ENCODE measurements around the gene C6orf47.

Gene C6orf47

DNA sequence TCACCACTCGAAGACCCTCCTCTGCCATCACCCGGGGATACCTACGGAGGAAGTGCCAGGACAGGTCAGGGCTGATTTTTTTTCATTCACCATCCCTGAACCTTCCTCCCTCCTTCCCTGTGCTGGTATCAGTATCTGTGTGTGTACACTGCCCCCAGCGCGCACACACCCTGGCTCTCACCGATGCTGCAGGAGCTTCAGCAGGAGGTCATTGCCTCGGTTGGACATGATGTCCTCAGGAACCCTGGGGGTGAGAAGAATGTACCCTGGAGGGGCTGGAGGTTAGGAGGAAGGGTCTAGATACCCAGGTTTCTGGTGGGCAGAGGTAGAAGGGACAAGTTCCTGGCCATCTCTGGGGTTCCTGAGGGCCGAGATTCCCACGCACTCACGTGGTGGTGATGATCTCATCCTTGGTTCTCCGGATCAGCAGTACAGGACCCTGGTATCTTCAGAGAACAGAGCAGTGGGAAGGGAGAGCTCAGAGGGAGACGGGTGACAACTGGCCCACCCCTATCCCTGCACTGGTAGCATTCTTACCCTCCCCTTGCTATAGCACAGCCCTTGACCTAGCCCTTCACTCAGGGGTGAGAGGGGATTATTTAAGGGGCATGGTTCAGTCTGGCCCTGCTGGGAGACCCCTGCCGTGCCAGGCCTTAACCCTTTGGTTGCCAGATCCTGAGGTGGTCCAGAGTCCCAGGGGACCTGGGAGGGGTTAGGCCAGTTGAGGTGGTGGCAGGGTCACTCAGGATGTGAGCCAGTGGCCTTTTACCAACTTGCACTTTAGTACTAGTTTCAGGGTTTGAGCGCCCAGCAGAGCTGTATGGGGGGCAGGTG lies 27.5 kb upstream of the C6orf47 start:
- no peak for FAIRE-seq
- DNase-seq (ENCODE audit: low spot score): no peak

DNA sequence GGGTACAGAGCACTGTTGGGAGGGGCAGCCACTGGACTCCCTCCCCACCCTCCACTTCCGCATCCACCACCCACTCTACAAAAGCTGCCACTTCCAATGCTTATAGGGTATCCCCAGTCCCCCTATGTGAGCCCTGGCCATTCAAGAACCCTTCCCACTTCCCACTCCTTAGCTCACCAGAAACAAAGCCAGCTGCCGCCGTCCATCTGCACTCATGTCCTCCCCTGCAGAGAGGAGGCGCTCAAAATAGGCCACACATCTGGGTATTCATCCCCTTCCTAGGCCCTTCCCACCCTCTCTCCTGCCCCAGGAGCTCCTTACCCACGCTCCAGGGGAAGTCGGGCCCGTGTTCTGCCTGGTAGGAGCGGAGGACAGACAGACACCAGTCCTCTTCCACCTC lies 26.7 kb upstream of the C6orf47 start:
- no peak for FAIRE-seq
- no peak for DNase-seq (ENCODE audit: low spot score)

DNA sequence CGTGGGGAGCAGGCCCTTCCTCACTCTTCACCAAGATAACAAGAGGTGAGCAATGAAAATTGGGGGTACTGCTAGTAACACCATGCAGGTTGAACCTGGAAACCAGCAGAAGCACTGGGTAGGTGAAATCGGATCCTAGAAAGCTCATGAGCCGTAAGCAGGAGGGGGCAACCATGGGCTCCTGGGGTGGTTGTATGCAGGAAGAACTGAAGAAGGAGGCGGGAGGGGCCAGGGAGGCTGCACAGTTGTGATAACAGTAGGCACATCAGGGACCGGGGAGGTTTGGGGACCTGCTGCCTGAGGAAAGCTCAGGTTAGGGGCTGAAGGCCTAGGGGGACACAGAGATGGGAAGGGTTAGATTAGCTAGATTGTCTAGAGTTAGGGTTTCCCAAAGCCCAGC lies 25.9 kb upstream of the C6orf47 start:
- DNase-seq (ENCODE audit: low spot score) (no peak), FAIRE-seq (no peak)

DNA sequence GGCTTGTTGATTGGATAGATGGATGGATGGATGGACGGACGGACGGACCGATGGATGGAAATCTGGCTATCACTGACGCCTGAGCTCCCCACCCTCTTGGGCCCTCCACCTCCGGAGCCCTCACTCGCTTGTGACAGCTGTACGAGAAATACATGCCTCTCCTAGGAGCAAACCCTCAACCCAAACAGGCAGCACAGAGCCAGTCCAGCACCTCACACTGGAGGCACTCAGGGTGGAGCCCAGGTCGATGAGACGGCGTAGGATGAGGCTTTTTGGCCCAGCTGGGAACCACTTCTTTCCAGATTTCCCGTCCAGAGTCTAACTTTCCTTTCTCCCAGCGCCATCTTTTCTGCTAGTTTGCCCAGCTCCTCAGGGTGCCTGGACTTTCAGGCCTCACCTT lies 23.0 kb upstream of the C6orf47 start:
- no peak for FAIRE-seq
- DNase-seq (ENCODE audit: low spot score): no peak

DNA sequence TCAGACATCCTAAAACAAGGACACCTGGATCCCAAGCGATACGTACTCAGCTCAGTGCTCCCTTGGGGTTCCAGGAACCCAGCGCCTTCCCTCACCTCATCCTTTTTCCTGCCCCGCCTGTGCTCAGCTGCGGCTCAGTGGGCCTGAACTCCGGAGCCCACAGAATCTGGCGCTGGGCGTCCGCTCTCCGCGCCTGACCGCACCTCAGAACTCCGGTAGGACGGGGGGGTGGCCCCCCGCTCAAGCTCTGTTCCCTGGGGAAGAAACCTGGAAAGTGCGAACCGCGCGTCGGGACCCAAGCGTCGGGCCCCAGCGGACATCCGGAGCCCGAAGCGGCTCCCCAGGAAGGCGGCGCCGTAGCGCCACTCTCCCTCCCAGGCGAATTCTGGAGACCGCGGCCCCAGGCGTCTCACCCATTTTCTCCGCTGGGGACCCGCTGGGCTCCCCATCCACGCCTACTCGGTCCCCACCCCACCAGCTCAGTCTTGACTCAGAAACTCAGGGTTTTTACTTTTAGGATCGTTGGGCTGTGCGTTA lies 20.6 kb upstream of the C6orf47 start:
- FAIRE-seq: no peak
- no peak for DNase-seq (ENCODE audit: low spot score)

DNA sequence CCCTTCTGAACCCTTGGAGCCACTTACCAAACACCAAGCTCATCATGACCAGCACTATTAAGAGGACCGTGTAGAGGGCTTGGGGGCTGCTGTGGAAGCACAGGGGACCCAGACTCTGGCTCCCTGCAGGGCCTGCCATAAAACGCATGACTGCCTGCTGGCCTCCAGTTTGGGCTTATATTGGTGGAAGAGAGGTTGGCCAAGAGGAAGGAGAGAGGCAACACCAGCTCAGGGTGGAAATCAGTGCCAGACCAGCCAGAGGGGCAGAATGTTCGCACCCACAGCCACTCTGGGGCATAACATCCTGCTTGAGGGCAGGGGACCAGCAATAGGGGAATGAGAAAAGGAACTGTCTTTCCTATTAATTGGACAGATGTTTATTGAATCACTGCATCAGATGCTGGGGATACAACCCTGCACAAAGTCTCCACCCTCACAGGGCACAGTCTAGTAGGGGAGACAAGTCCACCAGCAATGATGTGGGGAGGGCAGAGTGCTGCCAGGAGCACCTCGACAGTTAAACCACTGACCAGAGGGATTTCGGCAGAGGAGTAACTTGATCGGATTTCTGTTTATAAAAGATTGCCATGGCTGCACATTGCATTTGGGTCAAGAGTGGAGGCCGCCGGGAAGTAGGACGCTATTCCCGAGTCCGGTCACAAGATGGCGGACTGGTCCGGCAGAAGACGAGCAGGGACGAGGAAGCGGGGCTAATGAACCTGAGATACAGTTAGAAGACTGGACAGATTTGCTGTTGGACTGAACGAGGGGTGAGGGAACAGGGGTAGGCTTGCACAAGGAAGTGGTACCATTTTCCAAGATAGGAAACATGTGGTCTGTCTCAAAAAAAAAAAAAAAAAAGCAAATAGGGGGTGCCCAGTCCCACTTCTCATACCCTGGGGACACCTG lies 19.9 kb upstream of the C6orf47 start, which contains the start of gene LY6G5C:
TSS of gene LY6G5C (minus strand) at position 842 of the 909 bp plus-strand sequence. CDS start at position 148, 694 bp downstream.
- FAIRE-seq: no peak
- peak; percentile 67 for DNase-seq (ENCODE audit: low spot score)

DNA sequence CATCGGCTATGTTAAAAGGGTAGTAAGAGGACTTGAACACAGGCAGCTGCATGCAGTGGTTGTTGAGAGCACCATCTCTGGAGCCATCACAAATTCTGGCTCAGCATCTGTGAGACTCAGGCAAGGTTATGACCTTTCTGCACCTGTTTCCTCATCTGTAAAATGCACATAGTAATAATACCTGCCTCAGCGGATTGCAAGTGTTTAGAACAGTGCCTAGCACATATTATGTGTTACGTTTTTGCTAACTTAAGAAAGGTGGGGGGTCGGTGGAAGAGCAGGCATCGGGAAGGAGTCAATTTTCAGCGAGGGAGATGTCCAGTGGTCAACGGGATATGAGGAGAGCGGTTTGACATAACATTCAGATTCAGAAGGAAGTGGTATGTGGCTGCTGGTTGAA lies 17.4 kb upstream of the C6orf47 start:
- DNase-seq (ENCODE audit: low spot score): no peak

DNA sequence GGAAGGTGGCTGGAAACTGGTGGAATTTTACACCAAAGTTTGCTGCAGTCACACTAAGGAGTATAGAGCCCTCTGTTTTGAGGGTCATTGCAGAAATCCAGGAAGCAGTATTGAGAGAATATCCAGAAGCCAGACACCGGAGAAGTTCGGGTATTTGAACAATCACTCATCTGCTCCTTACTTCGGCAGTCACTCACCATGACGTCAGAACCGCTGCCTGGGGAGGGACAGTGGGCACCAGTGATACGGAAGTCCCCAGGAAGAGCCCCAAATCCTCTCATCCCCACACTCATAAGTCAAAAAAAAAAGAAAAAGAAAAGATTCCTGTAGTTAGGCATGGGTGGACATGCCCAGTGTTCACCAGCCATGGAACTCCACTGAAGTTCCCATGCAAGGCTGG lies 16.3 kb upstream of the C6orf47 start:
- DNase-seq (ENCODE audit: low spot score) (no peak), FAIRE-seq (no peak)

More for the DNA sequence above, 17.4 kb upstream of the C6orf47 start:
- no peak for FAIRE-seq

DNA sequence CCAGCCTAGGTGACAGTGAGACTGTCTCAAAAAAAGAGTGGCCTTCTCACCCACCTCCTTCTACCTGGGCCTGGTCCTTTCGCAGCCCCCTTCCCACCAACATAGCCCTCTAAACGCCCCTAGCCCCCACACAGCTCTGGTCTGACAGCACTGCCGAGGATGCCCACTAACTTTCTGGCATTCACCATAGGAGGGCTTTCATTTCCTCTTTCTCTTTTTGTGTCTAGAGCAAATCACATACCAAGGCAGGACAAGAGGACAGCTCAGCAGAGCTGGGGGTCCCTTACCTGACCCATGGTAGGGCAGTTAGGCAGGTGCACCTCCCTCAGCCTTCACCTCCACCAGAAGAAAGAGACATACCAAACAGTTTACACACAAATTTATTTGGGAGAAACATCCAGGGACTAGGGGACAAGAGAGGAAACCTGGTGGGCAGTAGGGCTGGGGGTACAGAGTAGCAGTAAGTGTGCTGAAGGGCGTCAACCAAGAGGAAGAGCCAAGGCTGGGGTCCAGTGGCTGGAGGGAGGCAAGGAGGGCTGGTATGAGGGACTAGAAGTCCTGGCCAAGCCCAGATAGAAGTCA lies 15.8 kb upstream of the C6orf47 start:
- no peak for DNase-seq (ENCODE audit: low spot score)
- FAIRE-seq: no peak

DNA sequence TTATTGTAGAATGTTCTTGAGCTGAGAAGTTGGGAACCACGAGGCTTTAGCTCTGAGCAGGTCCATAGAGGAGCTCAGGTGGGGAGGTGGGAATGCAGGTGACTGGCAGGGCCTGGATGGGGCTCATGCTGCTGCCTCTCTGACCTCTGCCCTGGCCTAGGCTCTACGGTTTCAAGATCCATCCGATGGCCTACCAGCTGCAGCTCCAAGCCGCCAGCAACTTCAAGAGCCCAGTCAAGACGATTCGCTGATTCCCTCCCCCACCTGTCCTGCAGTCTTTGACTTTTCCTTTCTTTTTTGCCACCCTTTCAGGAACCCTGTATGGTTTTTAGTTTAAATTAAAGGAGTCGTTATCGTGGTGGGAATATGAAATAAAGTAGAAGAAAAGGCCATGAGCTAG lies 9.1 kb upstream of the C6orf47 start, which contains the start of gene LY6G5B:
TSS of gene LY6G5B (plus strand) at position 301 of the 400 bp plus-strand sequence. CDS start 975 bp downstream, outside the sequence.
- no peak for FAIRE-seq
- no peak for DNase-seq (ENCODE audit: low spot score)

DNA sequence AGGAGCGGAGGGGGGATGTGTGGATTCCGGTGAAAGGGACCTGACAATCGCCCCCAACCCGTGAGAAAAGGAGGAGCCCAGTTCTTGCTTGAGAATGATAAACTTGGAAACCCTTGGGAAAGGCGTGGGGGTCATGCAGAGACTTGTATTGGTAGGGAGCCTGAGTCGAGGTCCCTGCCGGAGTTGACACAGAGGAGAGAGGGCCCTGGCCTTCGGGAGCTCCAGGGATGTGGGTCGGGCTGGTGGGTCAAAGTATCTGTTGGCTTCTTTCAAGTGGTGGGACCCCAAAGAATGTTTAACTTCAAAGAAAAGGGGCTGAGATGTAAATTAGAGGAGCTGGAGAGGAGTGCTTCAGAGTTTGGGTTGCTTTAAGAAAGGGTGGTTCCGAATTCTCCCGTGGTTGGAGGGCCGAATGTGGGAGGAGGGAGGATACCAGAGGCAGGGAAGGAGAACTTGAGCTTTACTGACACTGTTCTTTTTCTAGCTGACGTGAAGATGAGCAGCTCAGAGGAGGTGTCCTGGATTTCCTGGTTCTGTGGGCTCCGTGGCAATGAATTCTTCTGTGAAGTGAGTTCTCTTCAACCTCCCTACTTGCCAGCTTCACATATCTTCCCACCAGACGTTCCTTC lies 5.9 kb upstream of the C6orf47 start:
- DNase-seq (ENCODE audit: low spot score): no peak
- no peak for FAIRE-seq

DNA sequence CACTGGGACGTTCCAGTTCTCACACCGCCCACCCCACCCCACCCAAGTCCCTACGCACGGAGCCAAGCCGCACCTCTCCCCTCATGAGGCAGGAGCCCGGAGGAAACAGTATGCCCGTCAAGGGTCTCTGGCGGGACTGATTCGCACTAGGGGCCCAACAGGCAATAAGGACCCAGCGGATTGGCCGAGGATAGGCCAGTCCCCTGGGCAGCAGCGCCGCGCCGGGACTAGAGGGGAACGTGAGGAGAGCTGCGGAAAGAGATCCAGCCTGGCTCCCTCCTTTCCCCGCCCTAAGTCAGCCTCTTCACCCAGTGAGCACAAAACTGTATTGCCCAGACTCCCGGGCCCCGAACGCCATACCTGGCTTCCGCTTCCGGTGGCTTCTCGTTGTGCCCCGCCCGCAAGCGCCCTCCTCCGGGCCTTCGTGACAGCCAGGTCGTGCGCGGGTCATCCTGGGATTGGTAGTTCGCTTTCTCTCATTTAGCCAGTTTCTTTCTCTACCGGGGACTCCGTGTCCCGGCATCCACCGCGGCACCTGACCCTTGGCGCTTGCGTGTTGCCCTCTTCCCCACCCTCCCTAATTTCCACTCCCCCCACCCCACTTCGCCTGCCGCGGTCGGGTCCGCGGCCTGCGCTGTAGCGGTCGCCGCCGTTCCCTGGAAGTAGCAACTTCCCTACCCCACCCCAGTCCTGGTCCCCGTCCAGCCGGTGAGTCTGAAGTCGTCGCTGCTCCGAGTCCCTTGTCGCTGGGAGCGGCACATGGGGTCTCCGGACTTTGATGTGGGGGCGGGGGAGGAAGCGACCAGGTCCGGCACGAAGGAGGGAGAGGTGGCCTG lies 5.1 kb upstream of the C6orf47 start, which contains the start of gene CSNK2B:
TSS of gene CSNK2B (plus strand) at position 580 of the 836 bp plus-strand sequence. CDS start 752 bp downstream, outside the sequence.
- DNase-seq (ENCODE audit: low spot score): peak; percentile 90
- FAIRE-seq: peak; percentile 52

DNA sequence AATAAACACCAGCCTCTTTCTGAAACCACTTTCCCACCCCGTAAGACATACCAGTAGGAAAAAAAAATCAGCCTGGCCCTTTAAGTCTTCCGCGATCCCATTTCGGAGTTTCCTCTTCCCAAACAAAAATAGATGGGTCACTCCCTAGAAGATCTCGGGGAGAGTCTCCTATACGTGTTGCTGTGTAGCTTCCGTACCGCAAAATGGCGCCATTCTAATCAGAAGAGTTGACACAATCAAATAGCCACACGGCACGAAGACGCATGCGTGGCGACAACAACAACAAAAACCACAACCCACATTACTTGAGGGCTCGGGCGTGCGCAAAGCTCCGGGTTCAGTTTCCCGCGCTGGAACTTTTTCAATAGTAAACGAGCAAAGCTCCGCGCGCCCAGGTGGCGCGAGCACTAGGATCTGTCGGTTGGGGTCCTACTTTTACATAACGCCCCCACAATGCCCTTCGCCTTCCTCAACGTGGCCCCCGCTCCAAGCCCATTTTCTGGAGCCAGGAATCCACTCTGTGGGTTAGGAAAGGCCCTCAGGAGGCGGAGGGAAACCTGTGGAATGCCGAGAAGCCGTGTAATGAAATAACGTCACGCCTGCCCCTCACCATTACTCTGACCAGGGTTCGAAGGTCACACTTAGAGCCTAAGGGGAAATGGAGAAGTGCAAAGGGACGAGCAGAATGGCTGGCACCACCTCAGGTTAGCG lies 4.4 kb upstream of the C6orf47 start, which contains the start of gene GPANK1:
TSS of gene GPANK1 (minus strand) at position 208 of the 711 bp plus-strand sequence. CDS start 519 bp downstream, outside the sequence.
- DNase-seq (ENCODE audit: low spot score) (peak; percentile 45), FAIRE-seq (no peak)

DNA sequence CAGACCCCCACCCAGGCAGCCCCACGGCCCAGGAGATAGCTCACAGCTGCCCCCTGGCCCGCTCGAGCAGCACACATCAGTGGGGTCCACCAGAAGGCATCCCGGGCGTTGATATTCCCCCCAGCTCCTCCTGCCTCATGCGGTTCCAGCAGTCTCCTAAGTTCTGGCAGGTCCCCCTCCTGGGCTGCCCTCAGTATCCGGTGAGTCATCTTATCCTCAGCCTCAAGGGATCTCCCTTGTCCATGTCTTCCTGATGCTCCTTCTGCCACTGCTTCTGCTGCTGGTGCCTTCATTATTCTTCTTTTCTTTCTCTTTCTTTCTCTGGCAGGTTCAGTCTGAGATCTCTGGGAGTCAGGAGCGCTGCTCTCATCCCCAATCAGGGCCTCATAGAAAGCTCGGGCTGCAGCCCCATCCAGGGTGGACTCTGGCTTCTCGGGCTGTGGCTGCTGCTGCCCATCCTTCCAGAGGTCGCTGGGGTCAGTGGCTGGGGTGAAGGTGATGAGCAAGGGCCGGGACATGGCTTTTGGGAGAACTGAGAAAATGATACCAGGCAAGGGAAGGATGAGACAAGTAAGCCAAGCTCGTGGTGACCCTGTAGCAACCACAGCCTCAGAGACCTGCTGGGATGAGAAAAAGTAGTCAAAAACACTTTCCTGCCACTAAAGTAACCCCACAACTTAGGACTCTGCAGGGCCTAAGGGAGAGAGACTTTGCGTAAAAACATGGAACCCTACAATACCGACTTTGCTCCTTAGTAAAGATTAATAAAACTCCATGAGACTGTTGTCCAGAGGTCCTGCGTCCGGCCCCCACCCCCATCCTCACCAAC lies 3.6 kb upstream of the C6orf47 start:
- no peak for FAIRE-seq
- peak; percentile 65 for DNase-seq (ENCODE audit: low spot score)

DNA sequence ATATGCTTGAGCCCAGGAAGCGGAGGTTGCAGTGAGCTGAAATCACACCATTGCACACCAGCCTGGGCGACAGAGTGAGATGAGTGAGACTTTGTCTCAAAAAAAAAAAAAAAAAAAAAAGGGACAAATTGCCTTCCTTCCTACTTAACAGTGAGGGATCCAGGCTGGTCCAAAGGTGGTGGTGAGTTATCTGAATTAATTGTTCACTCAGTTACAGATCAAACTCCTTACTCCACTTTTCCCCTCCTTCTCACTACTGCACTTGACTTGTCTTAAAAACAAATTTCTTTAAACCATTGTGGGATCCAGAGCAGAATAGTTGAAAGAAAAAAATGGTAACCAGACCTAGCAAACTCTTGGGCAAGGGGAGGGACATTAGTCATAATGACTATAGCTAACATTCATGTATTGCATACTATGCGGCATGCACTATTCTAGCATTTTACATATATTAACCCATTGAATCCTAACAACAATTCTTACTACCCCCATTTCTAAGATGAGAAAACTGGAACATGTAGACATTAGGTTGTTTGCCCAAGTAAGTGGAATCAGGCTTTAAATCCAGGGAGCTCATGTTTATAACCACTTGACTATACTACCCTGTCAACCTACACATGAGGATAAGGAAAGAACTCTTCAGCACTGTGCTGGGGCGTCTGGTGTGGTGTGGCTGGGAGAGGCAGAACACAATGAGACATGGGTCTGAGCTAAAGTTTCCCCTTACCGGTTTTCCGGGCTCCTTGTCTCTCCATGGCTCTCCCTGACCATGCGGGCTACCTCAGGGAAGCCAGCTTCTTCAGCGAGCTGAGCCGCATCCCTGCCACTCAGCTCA lies 2.8 kb upstream of the C6orf47 start:
- no peak for FAIRE-seq
- DNase-seq (ENCODE audit: low spot score): no peak

DNA sequence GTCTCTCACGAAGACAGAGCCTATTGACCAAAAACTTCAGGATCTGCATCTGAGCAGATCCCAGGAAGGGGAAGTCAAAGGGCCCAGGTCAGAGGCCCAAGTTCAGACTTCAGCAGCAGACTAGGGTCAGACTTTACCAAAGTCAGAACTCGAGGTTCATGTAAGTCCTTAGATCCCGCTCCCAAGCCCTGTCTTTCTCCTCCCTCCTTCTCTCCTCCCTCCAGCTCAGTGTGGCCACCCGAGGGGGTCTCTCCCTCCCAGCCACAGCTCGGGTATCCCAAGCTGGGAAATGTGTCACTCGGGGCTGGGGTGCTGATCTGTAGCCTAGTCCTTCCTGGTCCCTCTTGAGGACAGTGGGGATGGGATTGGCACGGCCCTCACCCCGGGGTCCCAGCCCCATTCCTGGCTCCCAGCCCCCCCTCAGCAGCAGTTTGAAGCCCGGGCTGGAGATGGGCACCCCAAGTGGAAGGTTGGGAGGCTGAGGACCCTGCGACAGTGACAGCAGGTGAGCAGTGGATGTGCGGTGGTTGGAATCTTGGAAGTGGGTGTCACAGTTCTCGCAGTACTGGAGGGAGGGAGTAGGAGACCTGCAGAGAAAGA lies 1.6 kb upstream of the C6orf47 start:
- FAIRE-seq (no peak), DNase-seq (ENCODE audit: low spot score) (no peak)
